HTERT RPE-1 (cell line): ENCODE results near the gene OVOL3.

Source experiments
- in situ Hi-C: fragments of 300-500 bp; cut with MboI; formaldehyde crosslinking; loops from 4 replicates; pipeline ENCODE4 v1.14.3; 2020; ENCODE audit warnings: low sequenced_read_pairs

Gene OVOL3

DNA sequence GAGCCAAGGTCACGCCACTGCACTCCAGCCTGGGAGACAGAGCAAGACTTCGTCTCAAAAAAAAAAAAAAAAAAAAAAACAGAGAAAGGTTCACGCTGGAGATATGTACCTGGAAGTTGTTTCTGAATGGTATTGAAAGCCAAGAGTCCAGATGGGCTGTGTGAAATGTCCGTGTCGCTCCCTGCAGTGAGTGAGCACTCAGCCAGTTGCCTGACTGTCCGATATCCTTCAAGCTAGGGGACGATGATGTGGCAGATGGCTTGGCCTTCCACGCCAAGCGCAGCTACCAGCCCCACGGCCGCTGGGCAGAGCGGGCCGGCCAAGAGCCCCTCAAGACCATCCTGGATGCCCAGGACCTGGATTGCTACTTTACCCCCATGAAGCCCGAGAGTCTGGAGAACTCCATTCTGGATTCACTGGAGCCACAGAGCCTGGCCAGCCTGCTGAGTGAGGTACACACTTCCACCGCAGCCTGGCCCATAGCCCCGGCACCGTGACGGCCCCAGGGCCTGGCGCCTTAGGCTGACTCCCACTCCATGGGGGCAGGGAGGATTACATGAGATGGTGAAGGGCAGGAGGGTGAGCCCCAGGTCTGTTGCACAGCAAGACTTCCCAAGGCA lies 11.7 kb upstream of the OVOL3 start:
- in situ Hi-C loops, result no loop called here

- in situ Hi-C loops, result no loop called here
Observed at GRCh38 chr19:36100476-36100875, 10.5 kb upstream of the OVOL3 start.

- in situ Hi-C loops, result no loop called here
Observed at GRCh38 chr19:36101550-36102327, 9.2 kb upstream of the OVOL3 start.

- in situ Hi-C loops, result no loop called here
Observed at GRCh38 chr19:36103040-36103626, 7.8 kb upstream of the OVOL3 start.

DNA sequence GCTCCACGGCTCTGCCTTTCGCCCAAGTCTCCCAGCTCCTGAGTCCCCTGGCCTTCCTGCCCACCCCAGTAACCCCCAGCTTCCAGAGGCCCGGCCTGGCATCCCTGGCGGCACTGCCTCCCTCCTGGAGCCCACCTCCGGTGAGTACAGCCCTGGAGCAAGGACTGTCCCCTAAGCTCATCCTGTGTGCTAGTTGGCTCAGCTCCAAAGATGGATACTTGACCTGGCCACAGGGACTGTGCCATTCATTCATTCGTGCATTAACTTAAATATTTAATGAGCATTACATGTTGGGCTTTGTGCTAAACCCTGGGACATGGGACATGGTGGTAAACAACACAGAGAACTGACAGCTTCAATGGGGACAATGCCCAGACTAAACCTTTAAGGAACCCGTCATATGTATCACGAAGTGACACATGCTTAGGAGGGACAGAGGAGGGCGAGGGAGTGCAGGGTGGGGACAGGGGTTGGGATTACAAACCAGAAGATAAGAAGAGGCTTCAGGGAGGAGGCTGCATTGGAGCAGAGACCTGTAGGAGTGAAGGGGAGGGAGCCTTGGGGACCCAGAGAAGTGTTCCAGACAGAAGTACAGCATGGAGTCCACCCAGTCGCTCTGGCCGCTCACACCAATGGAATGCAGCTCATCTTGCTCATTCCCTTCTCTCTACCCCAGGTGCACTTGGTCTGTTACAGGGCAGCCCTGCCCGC lies 6.9 kb upstream of the OVOL3 start:
- in situ Hi-C loops, result no loop called here

- in situ Hi-C loops, result no loop called here
Observed at GRCh38 chr19:36106441-36106840, 4.5 kb upstream of the OVOL3 start.

DNA sequence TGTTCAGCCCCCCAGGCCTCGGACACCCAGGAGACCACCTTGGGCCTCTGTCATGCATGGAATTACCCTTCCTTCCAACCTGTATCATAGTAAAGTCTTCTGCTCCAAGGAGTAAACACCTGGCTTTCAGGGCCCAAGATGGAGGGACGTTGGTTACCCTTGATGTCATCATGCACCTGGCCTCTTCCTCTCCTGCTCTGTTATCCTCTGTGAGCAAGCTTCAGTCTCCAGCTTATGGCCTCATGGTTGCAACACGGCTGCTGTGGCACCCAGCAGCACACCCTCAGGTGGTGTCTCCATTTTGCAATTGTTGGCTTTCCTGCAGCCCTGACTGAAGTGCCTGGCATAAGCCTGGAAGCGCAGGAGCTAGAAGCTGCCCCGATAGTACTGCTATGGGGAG lies 4.0 kb upstream of the OVOL3 start:
- in situ Hi-C loops, result no loop called here

DNA sequence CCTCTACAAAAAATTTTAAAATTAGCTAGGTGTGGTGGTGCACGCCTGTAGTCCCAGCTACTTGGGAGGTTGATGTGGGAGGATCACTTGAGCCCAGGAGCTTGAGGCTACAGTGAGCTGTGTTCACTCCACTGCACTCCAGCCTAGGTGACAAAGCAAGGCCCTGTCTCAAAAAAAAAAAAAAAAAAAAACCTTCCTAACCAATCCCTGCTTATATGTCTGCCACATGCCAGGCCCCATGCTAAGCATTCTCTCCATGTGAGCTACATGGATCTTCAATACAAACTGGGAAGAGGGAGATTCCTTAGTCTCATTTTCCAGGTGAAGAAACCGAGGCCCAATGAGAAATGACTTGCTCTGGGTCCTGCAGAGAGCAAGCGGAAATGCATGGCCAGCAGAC lies 2.3 kb upstream of the OVOL3 start:
- in situ Hi-C loops, result no loop called here

- in situ Hi-C loops, result no loop called here
Observed at GRCh38 chr19:36111200-36111539, 227 bp downstream of the OVOL3 start.

DNA sequence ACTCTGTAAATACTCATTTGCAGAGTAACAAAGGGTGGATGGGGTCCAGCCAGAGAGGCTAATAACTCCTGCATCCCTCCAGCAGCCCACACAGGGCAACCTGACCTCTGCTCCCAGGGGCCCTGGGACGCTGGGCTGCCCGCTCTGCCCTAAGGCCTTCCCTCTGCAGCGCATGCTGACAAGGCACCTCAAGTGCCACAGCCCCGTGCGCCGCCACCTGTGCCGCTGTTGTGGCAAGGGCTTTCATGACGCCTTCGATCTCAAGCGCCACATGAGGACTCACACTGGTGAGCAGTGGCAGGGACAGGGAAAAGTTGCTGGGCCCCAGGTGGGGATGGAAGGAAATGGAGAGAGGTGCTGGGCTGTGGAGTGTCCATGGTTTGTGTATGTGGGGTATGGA lies 1.7 kb downstream of the OVOL3 start:
- in situ Hi-C loops, result no loop called here

GRCh38 chr19:36113425-36113824 lies 2.5 kb downstream of the OVOL3 start:
- in situ Hi-C loops, result no loop called here

DNA sequence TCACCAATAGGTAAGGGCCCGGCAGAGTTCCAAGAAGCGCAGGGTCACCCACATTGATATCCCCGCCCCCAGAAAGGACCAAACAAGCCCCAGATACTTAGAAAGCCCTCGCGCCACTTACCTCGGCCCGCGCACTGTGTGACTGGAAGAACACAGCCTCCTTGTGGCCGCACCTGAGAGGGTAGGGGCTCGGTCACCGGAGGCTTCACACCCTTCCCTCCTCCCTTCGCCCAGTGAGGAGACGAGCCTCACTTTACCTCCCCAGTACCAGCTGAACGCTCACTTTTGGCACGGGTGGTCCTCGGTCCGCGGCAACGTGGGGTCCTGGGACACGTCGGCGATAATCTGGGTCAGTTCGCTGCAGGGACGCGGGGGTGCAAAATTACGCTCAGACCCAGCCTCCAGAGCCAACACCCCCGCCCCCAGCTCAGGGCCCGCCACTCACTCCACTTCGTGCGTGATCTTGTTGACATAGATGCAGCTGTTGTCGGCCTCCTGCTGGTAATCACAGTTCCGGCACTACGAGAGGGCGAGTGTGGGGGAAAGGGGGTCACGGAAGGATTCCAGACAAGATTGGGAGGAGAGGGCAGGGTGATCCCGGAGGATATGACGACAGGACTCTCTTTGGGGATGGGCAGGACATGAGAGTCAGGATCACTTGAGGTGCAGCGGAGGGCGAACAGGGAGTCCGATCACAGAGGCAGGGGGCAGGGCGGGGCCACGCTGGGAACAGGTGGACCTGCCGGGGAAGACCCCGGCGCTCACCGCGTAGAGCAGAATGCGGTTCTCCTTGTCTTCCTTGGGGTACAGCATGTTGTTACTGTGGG lies 3.2 kb downstream of the OVOL3 start:
- in situ Hi-C loops, result no loop called here

DNA sequence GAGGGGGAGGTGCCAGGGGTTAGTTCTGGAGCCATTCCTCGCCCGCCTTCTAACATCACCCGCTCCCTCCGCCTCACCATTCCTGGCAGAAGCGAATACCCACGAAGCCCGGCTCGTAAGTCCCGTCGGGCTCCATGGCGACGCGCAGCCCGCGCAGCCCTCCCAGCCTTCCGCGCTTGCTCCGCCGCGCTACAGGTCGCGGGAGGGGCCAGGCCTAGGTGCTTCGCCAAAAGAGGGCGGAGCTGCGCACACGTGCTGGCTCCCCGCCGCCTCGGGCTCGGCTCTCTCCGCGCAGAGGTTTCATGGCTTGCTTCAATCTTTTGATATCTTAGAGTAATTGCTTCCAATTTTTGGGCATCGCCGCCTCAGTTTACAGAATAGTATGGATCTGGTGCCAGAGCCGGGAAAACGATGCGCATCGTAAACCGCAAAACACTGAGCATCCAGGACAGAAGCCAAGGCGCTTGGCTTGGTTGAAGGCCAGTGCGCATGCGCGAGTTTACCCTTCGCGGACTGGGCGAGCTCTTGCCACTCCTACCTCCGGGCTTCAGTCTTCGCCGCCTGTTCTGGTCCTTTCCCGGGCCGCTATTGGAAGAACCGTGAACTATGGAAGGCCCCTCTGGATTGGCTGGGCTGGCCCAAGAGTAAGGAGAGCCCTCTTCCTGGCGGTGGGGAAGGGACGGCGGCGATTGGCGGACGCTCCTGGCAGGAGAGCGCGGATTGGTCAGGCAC lies 3.9 kb downstream of the OVOL3 start, which contains the start of gene POLR2I:
Gene POLR2I, minus strand, starts transcription at position 155 of the 732 bp plus-strand sequence. Its CDS starts 19 bp downstream, at position 136.
- in situ Hi-C loops, result no loop called here

GRCh38 chr19:36115453-36116343 lies 4.8 kb downstream of the OVOL3 start, which contains the start of gene TBCB:
TBCB (plus strand) TSS chr19:36115468; CDS start chr19:36115561, 93 bp downstream.
- in situ Hi-C loops, result no loop called here

- in situ Hi-C loops, result no loop called here
Observed at GRCh38 chr19:36116344-36116637, 5.3 kb downstream of the OVOL3 start.

- in situ Hi-C loops, result no loop called here
Observed at GRCh38 chr19:36120092-36120983, 9.4 kb downstream of the OVOL3 start.

- in situ Hi-C loops, result no loop called here
Observed at GRCh38 chr19:36120984-36121358, 10.0 kb downstream of the OVOL3 start.

DNA sequence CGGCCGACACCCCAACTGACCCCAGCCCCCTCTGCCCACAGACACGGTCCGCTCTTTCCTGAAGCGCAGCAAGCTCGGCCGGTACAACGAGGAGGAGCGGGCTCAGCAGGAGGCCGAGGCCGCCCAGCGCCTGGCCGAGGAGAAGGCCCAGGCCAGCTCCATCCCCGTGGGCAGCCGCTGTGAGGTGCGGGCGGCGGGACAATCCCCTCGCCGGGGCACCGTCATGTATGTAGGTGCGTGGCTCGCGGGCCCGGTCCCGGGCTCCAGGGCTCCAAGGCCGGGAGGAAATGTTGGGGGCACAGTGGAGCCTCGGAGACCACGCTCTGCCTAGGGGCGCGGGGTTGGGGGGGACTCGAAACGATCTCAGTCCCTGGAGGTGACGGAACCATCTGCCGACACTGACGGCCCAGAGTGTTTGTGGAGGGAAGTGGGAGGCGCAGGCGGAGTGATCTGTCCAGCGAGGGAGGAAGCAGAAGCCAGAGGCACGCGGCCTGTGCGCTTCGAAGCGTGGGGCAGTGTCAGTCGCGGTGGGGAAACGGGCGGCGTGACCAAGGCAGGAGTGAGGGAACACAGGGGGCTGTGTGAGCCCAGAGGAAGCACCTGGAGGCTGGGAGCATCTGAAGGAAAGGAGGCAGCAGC lies 10.7 kb downstream of the OVOL3 start:
- in situ Hi-C loops, result no loop called here
